SU-DHL-6 (cell line): ENCODE data around the gene RPTOR.

ENCODE experiments used
- H2AFZ ChIP-seq: fragments of 200-600 bp; sonication (generic); 2 replicates; pipeline ENCODE4 v1.6.1; 2014; ENCODE audit warnings: low read depth, mild to moderate bottlenecking, moderate library complexity, mixed read lengths, antibody characterized with exemption, low read length; ENCODE audit not compliant: severe bottlenecking
- H3F3A ChIP-seq: fragments of 200-600 bp; shearing (Covaris generic); 2 replicates; pipeline ENCODE4 v1.6.0; 2016; ENCODE audit warnings: antibody characterized with exemption, mild to moderate bottlenecking; ENCODE audit not compliant: insufficient read depth
- H3K27ac ChIP-seq: fragments of 200-600 bp; sonication (generic); 2 replicates; pipeline ENCODE4 v1.5.1; 2016; ENCODE audit warnings: low read depth, mild to moderate bottlenecking, low read length, moderate library complexity, mixed read lengths
- H3K27me3 ChIP-seq: fragments of 200-600 bp; sonication (generic), shearing (Covaris generic); 2 replicates; pipeline ENCODE4 v1.6.0; 2014; ENCODE audit warnings: mild to moderate bottlenecking, low read length
- H3K36me3 ChIP-seq: fragments of 200-600 bp; sonication (generic); 2 replicates; pipeline ENCODE4 v1.6.1; 2014; ENCODE audit warnings: mild to moderate bottlenecking, low read length, mixed read lengths
- H3K4me2 ChIP-seq: fragments of 300-600, 200-600 bp; shearing (Covaris generic), sonication (generic); 2 replicates; pipeline ENCODE4 v1.6.0; 2014; ENCODE audit warnings: low read length, low read depth, mild to moderate bottlenecking; ENCODE audit not compliant: poor library complexity, severe bottlenecking
- H3K4me3 ChIP-seq: fragments of 200-600 bp; sonication (generic); 2 replicates; pipeline ENCODE4 v1.5.1; 2014; ENCODE audit warnings: antibody characterized with exemption, low read length, mild to moderate bottlenecking, mixed read lengths; ENCODE audit not compliant: insufficient read depth, poor library complexity, severe bottlenecking
- H3K79me2 ChIP-seq: fragments of 200-600 bp; sonication (generic); 2 replicates; pipeline ENCODE4 v1.6.1; 2014; ENCODE audit warnings: mild to moderate bottlenecking, low read length, moderate library complexity; ENCODE audit not compliant: insufficient read depth
- H3K9ac ChIP-seq: fragments of 200-600 bp; sonication (generic); 2 replicates; pipeline ENCODE4 v1.7.0; 2014; ENCODE audit warnings: mild to moderate bottlenecking, low read length
- H3K9me2 ChIP-seq: fragments of 200-600 bp; sonication (generic); replicated peaks from 2 replicates; pipeline ENCODE4 v1.6.1; 2014; ENCODE audit warnings: low read length; ENCODE audit not compliant: insufficient read depth
- H3K9me3 ChIP-seq: fragments of 200-600 bp; sonication (generic); 2 replicates; pipeline ENCODE4 v1.6.1; 2014; ENCODE audit warnings: low read length, mixed read lengths; ENCODE audit not compliant: insufficient read depth
- H4K20me1 ChIP-seq: fragments of 200-600 bp; sonication (generic); 2 replicates; pipeline ENCODE4 v1.6.1; 2014; ENCODE audit warnings: low read depth, mild to moderate bottlenecking, antibody characterized with exemption, low read length, moderate library complexity, mixed read lengths
- CTCF ChIP-seq: fragments of 200-600 bp; sonication (generic); IDR thresholded peaks from one replicate; pipeline ENCODE4 v1.5.1; 2017; ENCODE audit warnings: antibody characterized with exemption, mild to moderate bottlenecking, low read length, moderate library complexity; ENCODE audit not compliant: insufficient read depth, poor library complexity, severe bottlenecking
- EZH2phosphoT487 ChIP-seq: fragments of 200-600 bp; sonication (generic), shearing (Covaris generic); conservative IDR thresholded peaks from 2 replicates; pipeline ENCODE4 v1.6.1; 2018; ENCODE audit warnings: mild to moderate bottlenecking, antibody characterized with exemption, low read length, moderate library complexity, mixed read lengths

RPTOR gene

GRCh38 chr17:80712089-80712488, 167.5 kb downstream of the RPTOR start:
- H3K79me2 ChIP-seq: peaks cover 6% of the 10 kb centered on the region; the same call in 1 of the 2 replicates

GRCh38 chr17:80712606-80713005, 168.0 kb downstream of the RPTOR start:
- no peak overlapping the region for H3K27ac ChIP-seq
- no peaks in the 10 kb centered on the region for H3F3A ChIP-seq

More at GRCh38 chr17:80712089-80712488, 167.5 kb downstream of the RPTOR start:
- no peaks in the 10 kb centered on the region for H3K9me2 ChIP-seq
- H3K36me3 ChIP-seq: no peaks in the 10 kb centered on the region
- no peaks in the 10 kb centered on the region for H3K27me3 ChIP-seq
- H3K27ac ChIP-seq: no peak overlapping the region
- no peaks in the 10 kb centered on the region for H3K9me3 ChIP-seq
- no peak overlapping the region for H3K4me3 ChIP-seq
- no peak for TF ChIP-seq EZH2phosphoT487
- no peak overlapping the region for H3K4me2 ChIP-seq
- H2AFZ ChIP-seq: no peak overlapping the region
- H4K20me1 ChIP-seq: no peaks in the 10 kb centered on the region
- no peaks in the 10 kb centered on the region for H3F3A ChIP-seq
- no peak overlapping the region for H3K9ac ChIP-seq

GRCh38 chr17:80716986-80717719, 172.5 kb downstream of the RPTOR start:
- no peaks in the 10 kb centered on the region for H3K27me3 ChIP-seq
- no peaks in the 10 kb centered on the region for H4K20me1 ChIP-seq

More at GRCh38 chr17:80712606-80713005, 168.0 kb downstream of the RPTOR start:
- H3K79me2 ChIP-seq: 0 out of 2 replicates have a peak, but pooled peaks cover 2% of the 10 kb centered on the region
- H3K27me3 ChIP-seq: no peaks in the 10 kb centered on the region
- H3K4me3 ChIP-seq: no peak overlapping the region
- no peaks in the 10 kb centered on the region for H4K20me1 ChIP-seq
- H3K9me3 ChIP-seq: no peaks in the 10 kb centered on the region
- H3K36me3 ChIP-seq: no peaks in the 10 kb centered on the region
- no peaks in the 10 kb centered on the region for H3K9me2 ChIP-seq
- H3K4me2 ChIP-seq: no peak overlapping the region
- no peak overlapping the region for H2AFZ ChIP-seq
- no peak overlapping the region for H3K9ac ChIP-seq
- TF ChIP-seq CTCF (no peak), EZH2phosphoT487 (no peak)

More at GRCh38 chr17:80716986-80717719, 172.5 kb downstream of the RPTOR start:
- Histone ChIP-seq H3K4me2 (no peak overlapping the region), H3K36me3 (no peaks in the 10 kb centered on the region), H3K79me2 (peaks cover 14% of the 10 kb centered on the region; the same call in 1 of the 2 replicates), H3F3A (no peaks in the 10 kb centered on the region), H3K9me3 (no peaks in the 10 kb centered on the region), H3K4me3 (no peak overlapping the region), H2AFZ (no peak overlapping the region), H3K9ac (no peak overlapping the region), H3K9me2 (no peaks in the 10 kb centered on the region), H3K27ac (no peak overlapping the region)
- TF ChIP-seq CTCF (no peak), EZH2phosphoT487 (no peak)
